Measurements from ENCODE around the gene FANCC.
"Not testable (repeated sequence)": the region's sequence is repeated elsewhere in the genome, so short reads cannot be mapped to it uniquely, and the experiment has no call there.

Gene FANCC

DNA sequence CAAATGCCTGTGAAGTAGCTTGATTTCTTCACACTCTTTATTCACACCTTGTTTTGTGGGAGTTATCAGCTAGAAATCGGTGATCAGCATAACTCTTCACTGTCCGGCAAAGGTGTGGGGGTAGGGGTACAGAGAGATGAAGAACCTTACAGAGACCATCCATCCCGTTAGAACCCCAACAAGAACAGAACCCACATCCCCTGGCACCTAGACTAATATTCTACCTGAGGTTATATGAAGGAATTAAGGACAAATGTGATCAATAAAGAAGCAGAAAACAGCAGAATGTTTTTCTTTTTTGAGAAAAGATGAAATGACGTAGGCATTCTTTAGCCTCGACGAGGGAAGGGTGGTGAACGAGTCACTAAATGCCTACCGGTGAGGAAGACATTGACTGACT is 44.7 kb downstream of the FANCC start:
- H3K4me3 ChIP-seq (ENCODE audit: low read depth in 1 of 2, low read length in 1 of 2), result no peak overlapping the region
- no peaks in the 10 kb centered on the region for H3K27me3 ChIP-seq
- no peaks in the 10 kb centered on the region for H3K36me3 ChIP-seq
- H3K4me1 ChIP-seq (ENCODE audit: control insufficient read depth in 1 of 2, insufficient read depth in 1 of 2, low read depth in 1 of 2, low read length in 1 of 2), result no peaks in the 10 kb centered on the region
- H3K9me3 ChIP-seq, result no peaks in the 10 kb centered on the region
- no peak overlapping the region for H3K27ac ChIP-seq
- TF ChIP-seq, protein P1, sequence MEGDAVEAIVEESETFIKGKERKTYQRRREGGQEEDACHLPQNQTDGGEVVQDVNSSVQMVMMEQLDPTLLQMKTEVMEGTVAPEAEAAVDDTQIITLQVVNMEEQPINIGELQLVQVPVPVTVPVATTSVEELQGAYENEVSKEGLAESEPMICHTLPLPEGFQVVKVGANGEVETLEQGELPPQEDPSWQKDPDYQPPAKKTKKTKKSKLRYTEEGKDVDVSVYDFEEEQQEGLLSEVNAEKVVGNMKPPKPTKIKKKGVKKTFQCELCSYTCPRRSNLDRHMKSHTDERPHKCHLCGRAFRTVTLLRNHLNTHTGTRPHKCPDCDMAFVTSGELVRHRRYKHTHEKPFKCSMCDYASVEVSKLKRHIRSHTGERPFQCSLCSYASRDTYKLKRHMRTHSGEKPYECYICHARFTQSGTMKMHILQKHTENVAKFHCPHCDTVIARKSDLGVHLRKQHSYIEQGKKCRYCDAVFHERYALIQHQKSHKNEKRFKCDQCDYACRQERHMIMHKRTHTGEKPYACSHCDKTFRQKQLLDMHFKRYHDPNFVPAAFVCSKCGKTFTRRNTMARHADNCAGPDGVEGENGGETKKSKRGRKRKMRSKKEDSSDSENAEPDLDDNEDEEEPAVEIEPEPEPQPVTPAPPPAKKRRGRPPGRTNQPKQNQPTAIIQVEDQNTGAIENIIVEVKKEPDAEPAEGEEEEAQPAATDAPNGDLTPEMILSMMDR (IDR thresholded peaks at IDR 0.05), result no peak

DNA sequence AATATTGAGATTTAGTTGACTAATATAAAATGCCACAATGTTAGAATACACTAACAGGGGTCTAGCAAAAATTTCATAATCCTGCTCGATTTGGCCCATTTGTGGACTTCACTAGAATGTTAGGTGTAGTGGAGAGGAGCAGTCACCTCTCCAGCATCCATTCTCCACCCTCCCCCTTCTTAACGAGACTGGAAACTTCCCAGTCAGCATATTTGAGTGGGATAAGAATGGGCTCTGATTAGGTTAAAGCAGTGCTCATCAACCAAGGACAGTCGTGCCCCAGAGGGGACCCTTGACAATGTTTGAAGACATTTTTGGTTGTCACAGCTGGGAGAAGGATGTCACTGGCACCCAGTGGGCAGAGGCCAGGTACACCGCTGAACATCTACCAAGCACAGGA is 46.7 kb downstream of the FANCC start:
- no peaks in the 10 kb centered on the region for H3K4me1 ChIP-seq (ENCODE audit: control insufficient read depth in 1 of 2, insufficient read depth in 1 of 2, low read depth in 1 of 2, low read length in 1 of 2)
- TF ChIP-seq, protein P1 (IDR thresholded peaks at IDR 0.05), result no peak
- no peak overlapping the region for H3K4me3 ChIP-seq (ENCODE audit: low read depth in 1 of 2, low read length in 1 of 2)
- no peak overlapping the region for H3K27ac ChIP-seq
- H3K36me3 ChIP-seq, result no peaks in the 10 kb centered on the region
- H3K27me3 ChIP-seq, result no peaks in the 10 kb centered on the region
- H3K9me3 ChIP-seq, result no peaks in the 10 kb centered on the region

DNA sequence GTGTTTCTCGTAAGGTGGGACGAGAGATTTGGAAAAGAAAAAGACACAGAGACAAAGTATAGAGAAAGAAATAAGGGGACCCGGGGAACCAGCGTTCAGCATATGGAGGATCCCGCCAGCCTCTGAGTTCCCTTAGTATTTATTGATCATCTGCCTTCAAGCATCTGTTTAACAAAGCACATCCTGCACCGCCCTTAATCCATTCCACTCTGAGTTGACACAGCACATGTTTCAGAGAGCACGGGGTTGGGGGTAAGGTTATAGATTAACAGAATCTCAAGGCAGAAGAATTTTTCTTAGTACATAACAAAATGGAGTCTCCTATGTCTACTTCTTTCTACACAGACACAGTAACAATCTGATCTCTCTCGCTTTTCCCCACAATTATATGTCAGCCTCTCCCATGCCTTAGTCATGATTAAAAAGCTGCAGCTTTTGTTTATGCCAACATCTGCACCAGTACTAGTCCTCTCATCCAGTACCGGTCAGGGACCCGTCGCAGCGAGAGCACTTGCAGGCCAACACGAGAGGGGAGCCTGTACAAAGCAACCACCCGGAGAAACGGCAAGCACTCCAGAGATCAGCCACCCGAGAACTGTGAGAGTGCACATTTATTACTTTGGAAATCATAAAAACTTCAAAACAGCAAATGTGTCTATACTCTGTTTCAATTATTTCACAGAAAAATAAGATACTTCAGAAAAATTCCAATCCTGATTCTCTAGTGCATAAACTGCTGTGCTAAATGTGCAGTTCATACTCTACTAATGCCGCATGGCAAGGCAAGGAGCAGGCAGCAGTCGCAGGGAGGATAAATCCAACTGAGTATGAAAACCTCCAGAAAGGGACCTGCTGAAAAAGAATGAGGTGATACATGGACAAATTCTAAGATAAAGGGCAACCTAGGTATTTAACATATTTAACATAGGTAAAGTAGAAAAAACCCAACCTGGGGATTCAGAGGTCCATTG is 47.4 kb downstream of the FANCC start:
- not testable (repeated sequence) for H3K27ac ChIP-seq; H3K36me3 ChIP-seq; H3K27me3 ChIP-seq; H3K4me3 ChIP-seq (ENCODE audit: low read depth in 1 of 2, low read length in 1 of 2); H3K4me1 ChIP-seq (ENCODE audit: control insufficient read depth in 1 of 2, insufficient read depth in 1 of 2, low read depth in 1 of 2, low read length in 1 of 2); H3K9me3 ChIP-seq

DNA sequence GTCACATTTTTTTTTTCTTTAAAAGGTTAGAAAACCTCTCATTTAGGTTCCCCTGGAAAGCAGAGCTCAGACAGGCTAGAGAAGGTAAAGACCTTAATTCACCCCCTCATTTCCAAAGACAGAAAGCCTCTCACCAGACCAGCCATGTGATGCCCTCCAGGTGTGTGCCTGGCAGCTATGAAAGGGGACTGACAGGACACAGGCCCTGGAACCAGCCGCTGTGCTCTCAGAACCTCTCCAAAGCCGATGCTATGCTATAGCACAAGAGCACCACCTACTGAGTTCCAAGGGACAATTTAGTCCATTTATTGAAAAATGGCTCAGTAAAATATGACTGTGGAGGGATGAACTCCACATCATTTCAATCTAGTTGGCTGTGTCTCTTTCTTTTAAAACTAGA is 48.8 kb downstream of the FANCC start:
- Histone ChIP-seq H3K4me1 (ENCODE audit: control insufficient read depth in 1 of 2, insufficient read depth in 1 of 2, low read depth in 1 of 2, low read length in 1 of 2) (peaks cover 0 to 5% of the 10 kb centered on the region in 2 experiments), H3K27me3 (no peaks in the 10 kb centered on the region), H3K36me3 (no peaks in the 10 kb centered on the region), H3K27ac (no peak overlapping the region), H3K9me3 (no peaks in the 10 kb centered on the region), H3K4me3 (ENCODE audit: low read depth in 1 of 2, low read length in 1 of 2) (no peak overlapping the region)
- TF ChIP-seq, protein P1 (IDR thresholded peaks at IDR 0.05), result no peak

DNA sequence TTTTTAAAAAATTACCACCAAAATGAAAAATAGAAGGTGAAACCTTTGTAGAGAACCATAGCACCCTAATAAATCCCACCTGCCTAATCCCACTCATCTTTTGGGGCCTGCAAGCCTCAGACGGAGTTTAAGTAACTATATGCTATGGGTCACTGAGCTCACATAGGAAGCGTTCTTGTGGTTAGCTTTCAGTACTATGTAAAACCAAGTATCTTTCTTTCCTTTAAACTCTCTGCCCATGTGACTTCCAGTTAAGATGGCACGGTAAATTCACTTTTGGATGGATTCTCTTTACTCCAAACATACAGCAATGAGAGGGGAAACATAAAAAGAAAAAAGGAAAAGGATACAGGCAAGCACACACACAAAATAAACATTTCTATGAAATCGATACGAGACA is 50.9 kb downstream of the FANCC start:
- TF ChIP-seq, protein P1 (IDR thresholded peaks at IDR 0.05), result no peak
- H3K27me3 ChIP-seq, result no peaks in the 10 kb centered on the region
- no peak overlapping the region for H3K27ac ChIP-seq
- no peaks in the 10 kb centered on the region for H3K36me3 ChIP-seq
- H3K9me3 ChIP-seq, result no peaks in the 10 kb centered on the region
- H3K4me3 ChIP-seq (ENCODE audit: low read depth in 1 of 2, low read length in 1 of 2), result no peak overlapping the region
- peaks cover 0 to 6% of the 10 kb centered on the region in 2 experiments for H3K4me1 ChIP-seq (ENCODE audit: control insufficient read depth in 1 of 2, insufficient read depth in 1 of 2, low read depth in 1 of 2, low read length in 1 of 2)

DNA sequence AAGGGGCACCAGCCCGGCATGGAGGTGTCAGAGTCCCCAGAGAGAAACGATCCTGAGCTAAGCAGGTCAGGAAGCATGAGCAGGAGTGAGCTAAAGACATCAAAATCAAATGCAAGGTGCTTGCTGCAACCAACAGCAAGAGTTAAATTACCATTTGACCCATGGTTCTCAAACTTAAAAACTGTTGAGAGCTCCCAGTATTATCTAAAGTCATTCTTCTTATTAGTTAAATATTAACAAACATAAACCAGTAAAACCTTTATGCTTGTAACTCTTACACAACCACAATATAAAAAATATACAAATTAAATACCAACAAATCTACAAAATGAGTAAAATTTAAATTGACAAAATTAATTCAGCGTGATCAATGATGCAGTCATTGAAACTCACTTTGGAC is 51.5 kb downstream of the FANCC start:
- Histone ChIP-seq H3K27ac (no peak overlapping the region), H3K4me1 (ENCODE audit: control insufficient read depth in 1 of 2, insufficient read depth in 1 of 2, low read depth in 1 of 2, low read length in 1 of 2) (peaks cover 0 to 6% of the 10 kb centered on the region in 2 experiments), H3K4me3 (ENCODE audit: low read depth in 1 of 2, low read length in 1 of 2) (no peak overlapping the region), H3K9me3 (no peaks in the 10 kb centered on the region), H3K36me3 (no peaks in the 10 kb centered on the region), H3K27me3 (no peaks in the 10 kb centered on the region)
- TF ChIP-seq, protein P1 (IDR thresholded peaks at IDR 0.05), result no peak
